Measurements from ENCODE around the gene RALGPS2. TPM values are rescaled to one million over a fixed set of nuclear protein-coding genes. Genes with fewer than 3 reads are reported as not detected.
A peak's percentile ranks its signal among the peaks of the same experiment; 100 is the strongest.

RALGPS2 gene
- polyA plus RNA-seq, 1 of the 3 experiments (the other 2 are of a cell fraction) = 5.1 TPM

DNA sequence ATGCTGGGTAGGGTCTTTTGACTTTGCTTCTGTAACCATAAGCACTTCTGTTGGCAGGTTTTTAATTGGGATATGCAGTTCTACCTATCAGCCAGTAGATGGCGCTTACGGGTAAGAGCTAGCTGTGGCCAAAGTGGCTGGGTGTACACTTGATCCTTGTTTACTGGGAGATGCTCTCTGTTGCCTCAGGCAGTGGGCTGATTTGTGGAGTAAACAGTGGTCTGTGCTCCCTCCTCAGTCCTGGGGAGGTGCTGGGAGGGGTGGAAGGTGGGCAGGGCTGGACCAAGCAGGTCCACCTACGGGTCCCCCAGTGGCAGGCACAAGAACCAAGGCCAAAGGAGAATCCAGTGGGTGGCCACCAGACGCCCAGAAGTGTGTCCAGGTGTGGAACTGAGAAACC, 43.4 kb downstream of the RALGPS2 start:
- 40% methylated on average over 2 of the region's 4 CpGs for WGBS (ENCODE audit: low lambda C conversion rate)
- H3F3A ChIP-seq (replicated peaks; ENCODE audit: insufficient read depth) = no peaks in the 10 kb centered on the region
- H3K27ac ChIP-seq (ENCODE audit: low read depth in 2 of 2, low read length in 1 of 2) = no peak overlapping the region
- ChIA-PET POLR2A (no interaction called here), CTCF (interaction anchor here (1.1 to 1.7 kb wide), 2 partner anchors 15 to 235 kb away, joined by 6 to 7 read pairs; no protein-coding TSS in a partner anchor)
- DNase-seq = peak; percentile 16
- H3K4me1 ChIP-seq (ENCODE audit: control insufficient read depth in 1 of 2, insufficient read depth in 2 of 2, low read depth in 1 of 2, low read length in 1 of 2) = no peaks in the 10 kb centered on the region
- no peak overlapping the region for H3K4me2 ChIP-seq
- no peaks in the 10 kb centered on the region for H3K27me3 ChIP-seq (ENCODE audit: insufficient read depth)
- peaks cover 9% of the 10 kb centered on the region; the same call in 1 of the 2 replicates for H3K9me3 ChIP-seq
- no peak overlapping the region for H2AFZ ChIP-seq (ENCODE audit: low read depth)
- TF ChIP-seq, protein P1, sequence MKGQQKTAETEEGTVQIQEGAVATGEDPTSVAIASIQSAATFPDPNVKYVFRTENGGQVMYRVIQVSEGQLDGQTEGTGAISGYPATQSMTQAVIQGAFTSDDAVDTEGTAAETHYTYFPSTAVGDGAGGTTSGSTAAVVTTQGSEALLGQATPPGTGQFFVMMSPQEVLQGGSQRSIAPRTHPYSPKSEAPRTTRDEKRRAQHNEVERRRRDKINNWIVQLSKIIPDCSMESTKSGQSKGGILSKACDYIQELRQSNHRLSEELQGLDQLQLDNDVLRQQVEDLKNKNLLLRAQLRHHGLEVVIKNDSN (IDR thresholded peaks at IDR 0.05; ENCODE audit: borderline replicate concordance, low read depth) = no peak
- TF ChIP-seq SMC3 (IDR thresholded peaks at IDR 0.05; ENCODE audit: low read depth, low read length) = peak; percentile 23; the same call in 1 of the 2 replicates
- peak; percentile 40 for TF ChIP-seq RAD21 (IDR thresholded peaks at IDR 0.05; ENCODE audit: low read length)
- TF ChIP-seq FOXM1 (IDR thresholded peaks at IDR 0.05; ENCODE audit: low read depth) = no peak
- TF ChIP-seq, protein P2, sequence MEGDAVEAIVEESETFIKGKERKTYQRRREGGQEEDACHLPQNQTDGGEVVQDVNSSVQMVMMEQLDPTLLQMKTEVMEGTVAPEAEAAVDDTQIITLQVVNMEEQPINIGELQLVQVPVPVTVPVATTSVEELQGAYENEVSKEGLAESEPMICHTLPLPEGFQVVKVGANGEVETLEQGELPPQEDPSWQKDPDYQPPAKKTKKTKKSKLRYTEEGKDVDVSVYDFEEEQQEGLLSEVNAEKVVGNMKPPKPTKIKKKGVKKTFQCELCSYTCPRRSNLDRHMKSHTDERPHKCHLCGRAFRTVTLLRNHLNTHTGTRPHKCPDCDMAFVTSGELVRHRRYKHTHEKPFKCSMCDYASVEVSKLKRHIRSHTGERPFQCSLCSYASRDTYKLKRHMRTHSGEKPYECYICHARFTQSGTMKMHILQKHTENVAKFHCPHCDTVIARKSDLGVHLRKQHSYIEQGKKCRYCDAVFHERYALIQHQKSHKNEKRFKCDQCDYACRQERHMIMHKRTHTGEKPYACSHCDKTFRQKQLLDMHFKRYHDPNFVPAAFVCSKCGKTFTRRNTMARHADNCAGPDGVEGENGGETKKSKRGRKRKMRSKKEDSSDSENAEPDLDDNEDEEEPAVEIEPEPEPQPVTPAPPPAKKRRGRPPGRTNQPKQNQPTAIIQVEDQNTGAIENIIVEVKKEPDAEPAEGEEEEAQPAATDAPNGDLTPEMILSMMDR (IDR thresholded peaks at IDR 0.05) = peak; percentile 61
- H3K79me2 ChIP-seq (ENCODE audit: insufficient read depth) = peaks cover 64% of the 10 kb centered on the region; the same call in 1 of the 2 replicates
- no peaks in the 10 kb centered on the region for H3K9me2 ChIP-seq
- no peaks in the 10 kb centered on the region for H4K20me1 ChIP-seq (ENCODE audit: insufficient read depth)
- no peak overlapping the region for H3K4me3 ChIP-seq (ENCODE audit: low read depth in 2 of 2, low read length in 1 of 2)
- H3K36me3 ChIP-seq (replicated peaks in 1 of 2; ENCODE audit: control insufficient read depth in 1 of 2, insufficient read depth in 2 of 2, low read length in 1 of 2) = peaks cover 0 to 13% of the 10 kb centered on the region in 2 experiments
- no peak overlapping the region for H3K9ac ChIP-seq

DNA sequence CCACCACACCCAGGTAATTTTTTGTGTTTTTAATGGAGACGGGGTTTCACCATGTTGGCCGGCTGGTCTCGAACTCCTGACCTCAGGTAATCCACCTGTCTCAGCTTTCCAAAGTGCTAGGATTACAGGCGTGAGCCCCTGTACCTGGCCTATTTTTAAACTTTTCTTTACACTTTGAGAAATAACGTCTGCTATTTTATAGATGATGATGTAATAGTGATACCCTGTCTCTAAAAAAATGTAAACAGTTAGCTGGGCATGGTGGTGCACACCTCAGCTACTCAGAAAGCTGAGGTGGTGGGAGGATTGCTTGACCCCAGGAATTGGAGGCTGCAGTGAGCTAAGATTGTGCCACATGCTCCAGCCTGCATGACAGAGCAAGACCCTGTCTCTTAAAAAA, 47.9 kb downstream of the RALGPS2 start:
- ChIA-PET POLR2A (no interaction called here), CTCF (interaction anchor here (0.8 to 5.7 kb wide), 4 partner anchors 231 to 597 kb away, joined by 3 to 98 read pairs (median 9); no protein-coding TSS in a partner anchor)
- H3K79me2 ChIP-seq (ENCODE audit: insufficient read depth) = peaks cover 43% of the 10 kb centered on the region; the same call in 1 of the 2 replicates
- no peaks in the 10 kb centered on the region for H4K20me1 ChIP-seq (ENCODE audit: insufficient read depth)
- TF ChIP-seq, protein P3, sequence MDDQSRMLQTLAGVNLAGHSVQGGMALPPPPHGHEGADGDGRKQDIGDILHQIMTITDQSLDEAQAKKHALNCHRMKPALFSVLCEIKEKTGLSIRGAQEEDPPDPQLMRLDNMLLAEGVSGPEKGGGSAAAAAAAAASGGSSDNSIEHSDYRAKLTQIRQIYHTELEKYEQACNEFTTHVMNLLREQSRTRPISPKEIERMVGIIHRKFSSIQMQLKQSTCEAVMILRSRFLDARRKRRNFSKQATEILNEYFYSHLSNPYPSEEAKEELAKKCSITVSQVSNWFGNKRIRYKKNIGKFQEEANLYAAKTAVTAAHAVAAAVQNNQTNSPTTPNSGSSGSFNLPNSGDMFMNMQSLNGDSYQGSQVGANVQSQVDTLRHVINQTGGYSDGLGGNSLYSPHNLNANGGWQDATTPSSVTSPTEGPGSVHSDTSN (IDR thresholded peaks at IDR 0.05) = no peak
- TF ChIP-seq MEF2A (IDR thresholded peaks at IDR 0.05; ENCODE audit: borderline replicate concordance, low read depth) (no peak), SIN3A (IDR thresholded peaks at IDR 0.05; ENCODE audit: borderline replicate concordance, low read depth, low read length) (no peak), GABPA (IDR thresholded peaks at IDR 0.05; ENCODE audit: low read depth) (no peak), FOXM1 (IDR thresholded peaks at IDR 0.05; ENCODE audit: low read depth) (no peak), TAF1 (IDR thresholded peaks at IDR 0.05; ENCODE audit: borderline replicate concordance, low read depth, low read length) (no peak), JUND (IDR thresholded peaks at IDR 0.05) (no peak), EP300 (IDR thresholded peaks at IDR 0.05; ENCODE audit: borderline replicate concordance in 1 of 2, low read depth in 1 of 2, low read length in 1 of 2) (no peak), FOSL2 (IDR thresholded peaks at IDR 0.05; ENCODE audit: borderline replicate concordance, low read depth) (no peak), NRF1 (IDR thresholded peaks at IDR 0.05; ENCODE audit: low read depth, low read length) (no peak), ELF1 (IDR thresholded peaks at IDR 0.05) (no peak)
- TF ChIP-seq, protein P4, sequence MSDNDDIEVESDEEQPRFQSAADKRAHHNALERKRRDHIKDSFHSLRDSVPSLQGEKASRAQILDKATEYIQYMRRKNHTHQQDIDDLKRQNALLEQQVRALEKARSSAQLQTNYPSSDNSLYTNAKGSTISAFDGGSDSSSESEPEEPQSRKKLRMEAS (IDR thresholded peaks at IDR 0.05; ENCODE audit: low read depth) = no peak
- TF ChIP-seq, protein P5, sequence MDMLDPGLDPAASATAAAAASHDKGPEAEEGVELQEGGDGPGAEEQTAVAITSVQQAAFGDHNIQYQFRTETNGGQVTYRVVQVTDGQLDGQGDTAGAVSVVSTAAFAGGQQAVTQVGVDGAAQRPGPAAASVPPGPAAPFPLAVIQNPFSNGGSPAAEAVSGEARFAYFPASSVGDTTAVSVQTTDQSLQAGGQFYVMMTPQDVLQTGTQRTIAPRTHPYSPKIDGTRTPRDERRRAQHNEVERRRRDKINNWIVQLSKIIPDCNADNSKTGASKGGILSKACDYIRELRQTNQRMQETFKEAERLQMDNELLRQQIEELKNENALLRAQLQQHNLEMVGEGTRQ (IDR thresholded peaks at IDR 0.05; ENCODE audit: borderline replicate concordance, low read depth, low read length) = no peak
- TF ChIP-seq, protein P6, sequence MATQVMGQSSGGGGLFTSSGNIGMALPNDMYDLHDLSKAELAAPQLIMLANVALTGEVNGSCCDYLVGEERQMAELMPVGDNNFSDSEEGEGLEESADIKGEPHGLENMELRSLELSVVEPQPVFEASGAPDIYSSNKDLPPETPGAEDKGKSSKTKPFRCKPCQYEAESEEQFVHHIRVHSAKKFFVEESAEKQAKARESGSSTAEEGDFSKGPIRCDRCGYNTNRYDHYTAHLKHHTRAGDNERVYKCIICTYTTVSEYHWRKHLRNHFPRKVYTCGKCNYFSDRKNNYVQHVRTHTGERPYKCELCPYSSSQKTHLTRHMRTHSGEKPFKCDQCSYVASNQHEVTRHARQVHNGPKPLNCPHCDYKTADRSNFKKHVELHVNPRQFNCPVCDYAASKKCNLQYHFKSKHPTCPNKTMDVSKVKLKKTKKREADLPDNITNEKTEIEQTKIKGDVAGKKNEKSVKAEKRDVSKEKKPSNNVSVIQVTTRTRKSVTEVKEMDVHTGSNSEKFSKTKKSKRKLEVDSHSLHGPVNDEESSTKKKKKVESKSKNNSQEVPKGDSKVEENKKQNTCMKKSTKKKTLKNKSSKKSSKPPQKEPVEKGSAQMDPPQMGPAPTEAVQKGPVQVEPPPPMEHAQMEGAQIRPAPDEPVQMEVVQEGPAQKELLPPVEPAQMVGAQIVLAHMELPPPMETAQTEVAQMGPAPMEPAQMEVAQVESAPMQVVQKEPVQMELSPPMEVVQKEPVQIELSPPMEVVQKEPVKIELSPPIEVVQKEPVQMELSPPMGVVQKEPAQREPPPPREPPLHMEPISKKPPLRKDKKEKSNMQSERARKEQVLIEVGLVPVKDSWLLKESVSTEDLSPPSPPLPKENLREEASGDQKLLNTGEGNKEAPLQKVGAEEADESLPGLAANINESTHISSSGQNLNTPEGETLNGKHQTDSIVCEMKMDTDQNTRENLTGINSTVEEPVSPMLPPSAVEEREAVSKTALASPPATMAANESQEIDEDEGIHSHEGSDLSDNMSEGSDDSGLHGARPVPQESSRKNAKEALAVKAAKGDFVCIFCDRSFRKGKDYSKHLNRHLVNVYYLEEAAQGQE (IDR thresholded peaks at IDR 0.05; ENCODE audit: low read depth, low read length) = no peak
- DNase-seq = no peak
- H3K27ac ChIP-seq (ENCODE audit: low read depth in 2 of 2, low read length in 1 of 2) = no peak overlapping the region
- H3F3A ChIP-seq (replicated peaks; ENCODE audit: insufficient read depth) = peaks cover 4% of the 10 kb centered on the region
- no peaks in the 10 kb centered on the region for H3K27me3 ChIP-seq (ENCODE audit: insufficient read depth)
- no peak overlapping the region for H2AFZ ChIP-seq (ENCODE audit: low read depth)
- H3K4me1 ChIP-seq (ENCODE audit: control insufficient read depth in 1 of 2, insufficient read depth in 2 of 2, low read depth in 1 of 2, low read length in 1 of 2) = no peaks in the 10 kb centered on the region
- H3K4me3 ChIP-seq (ENCODE audit: low read depth in 2 of 2, low read length in 1 of 2) = no peak overlapping the region
- H3K9me3 ChIP-seq = no peaks in the 10 kb centered on the region; the same call in 1 of the 2 replicates
- H3K9ac ChIP-seq = no peak overlapping the region
- WGBS (ENCODE audit: low lambda C conversion rate) = 95% methylated on average over 5 of the region's 5 CpGs
- H3K9me2 ChIP-seq = no peaks in the 10 kb centered on the region
- peaks cover 0 to 5% of the 10 kb centered on the region in 2 experiments for H3K36me3 ChIP-seq (replicated peaks in 1 of 2; ENCODE audit: control insufficient read depth in 1 of 2, insufficient read depth in 2 of 2, low read length in 1 of 2)
- H3K4me2 ChIP-seq = no peak overlapping the region
